Islet precursor cell (in vitro differentiated cells): ENCODE results near the gene SSB.
A peak's percentile ranks its signal among the peaks of the same experiment; 100 is the strongest.
"Not testable (repeated sequence)": the region's sequence is repeated elsewhere in the genome, so short reads cannot be mapped to it uniquely, and the experiment has no call there.

Experiments used
- DNase-seq: peaks from one replicate; pipeline ENCODE4 v3.0.0-alpha.2; 2018

The SSB gene

GRCh38 chr2:169782513-169782912, 16.2 kb upstream of the SSB start:
- DNase-seq: no peak

- no peak for DNase-seq
Observed at GRCh38 chr2:169790581-169790980, 8.1 kb upstream of the SSB start.

GRCh38 chr2:169795181-169795580, 3.5 kb upstream of the SSB start:
- DNase-seq: no peak

GRCh38 chr2:169796441-169796840, 2.2 kb upstream of the SSB start:
- no peak for DNase-seq

GRCh38 chr2:169797601-169798000, 1.1 kb upstream of the SSB start:
- DNase-seq: no peak

GRCh38 chr2:169798397-169798717, 314 bp upstream of the SSB start:
- DNase-seq: no peak

- DNase-seq: peak; percentile 65
Observed at GRCh38 chr2:169803480-169803879, 4.8 kb downstream of the SSB start.

- DNase-seq: no peak
Observed at GRCh38 chr2:169806586-169806985, 7.9 kb downstream of the SSB start.

- no peak for DNase-seq
Observed at GRCh38 chr2:169808221-169808620, 9.6 kb downstream of the SSB start.

GRCh38 chr2:169815849-169816248, 17.2 kb downstream of the SSB start:
- DNase-seq: no peak

GRCh38 chr2:169816961-169817360, 18.3 kb downstream of the SSB start:
- not testable (repeated sequence) for DNase-seq

- DNase-seq: not testable (repeated sequence)
Observed at GRCh38 chr2:169817369-169817768, 18.7 kb downstream of the SSB start.

- DNase-seq: no peak
Observed at GRCh38 chr2:169818241-169818640, 19.6 kb downstream of the SSB start.

- DNase-seq: no peak
Observed at GRCh38 chr2:169819106-169819505, 20.4 kb downstream of the SSB start.

- not testable (repeated sequence) for DNase-seq
Observed at GRCh38 chr2:169820101-169820500, 21.4 kb downstream of the SSB start.

- no peak for DNase-seq
Observed at GRCh38 chr2:169822036-169822435, 23.4 kb downstream of the SSB start.

GRCh38 chr2:169822785-169823392, 24.2 kb downstream of the SSB start:
- no peak for DNase-seq

- DNase-seq: no peak
Observed at GRCh38 chr2:169823996-169824372, 25.3 kb downstream of the SSB start.

- DNase-seq: peak; percentile 93
Observed at GRCh38 chr2:169824373-169825333, 26.0 kb downstream of the SSB start, which contains the start of gene METTL5. Gene METTL5 (minus strand): TSS chr2:169824905. CDS start chr2:169824597, 308 bp downstream.

- DNase-seq: peak; percentile 96
Observed at GRCh38 chr2:169827272-169828140, 28.8 kb downstream of the SSB start, which contains the start of gene UBR3. Gene UBR3 (plus strand): TSS chr2:169827454. CDS start chr2:169827508, 54 bp downstream.

GRCh38 chr2:169828141-169828811, 29.6 kb downstream of the SSB start:
- peak; percentile 83 for DNase-seq

GRCh38 chr2:169834401-169834800, 35.7 kb downstream of the SSB start:
- DNase-seq: no peak
